HEK293 (cell line): ENCODE data around the gene BAG5.

Experiments
- CTCF ChIA-PET: fragments of 350-600 bp; formaldehyde crosslinking; extraction: SDS; loops from one replicate; lab custom pipeline; 2021; ENCODE audit warnings: antibody characterized with exemption; lab: Yijun Ruan, JAX
- POLR2A ChIA-PET: fragments of 300-600 bp; formaldehyde crosslinking; extraction: SDS; loops from one replicate; lab custom pipeline; 2020; ENCODE audit warnings: antibody characterized with exemption, inconsistent platforms; lab: Yijun Ruan, JAX
- H3K27ac ChIP-seq: fragments of 200-500 bp; sonication (Bioruptor generic); 2 replicates; pipeline ENCODE4 v1.5.1; 2014; ENCODE audit warnings: low read depth, low read length, control low read depth, inconsistent platforms; ENCODE audit errors: extremely low read depth
- H3K36me3 ChIP-seq, 2 experiments: fragments of 200-500 bp in 1 of 2; sonication (Bioruptor generic) in 1 of 2; 1 replicate in 1 of 2; 2 replicates in 1 of 2; pipeline ENCODE4 v1.5.1; 2014 to 2017; ENCODE audit warnings: inconsistent platforms in 2 of 2, low read length in 2 of 2; ENCODE audit not compliant: control insufficient read depth in 2 of 2, insufficient read depth in 1 of 2
- H3K4me1 ChIP-seq: fragments of 200-500 bp; sonication (Bioruptor generic); 2 replicates; pipeline ENCODE4 v1.5.1; 2014; ENCODE audit warnings: mild to moderate bottlenecking, low read length, inconsistent platforms; ENCODE audit not compliant: control insufficient read depth, insufficient read depth
- H3K4me3 ChIP-seq: 2 replicates; pipeline ENCODE4 v1.5.1; 2011; ENCODE audit warnings: low read depth, mild to moderate bottlenecking, control low read depth, low read length, moderate library complexity
- H3K9me3 ChIP-seq: fragments of 200-500 bp; sonication (Bioruptor generic); 2 replicates; pipeline ENCODE4 v1.5.1; 2014; ENCODE audit warnings: low read depth, low read length, inconsistent platforms; ENCODE audit not compliant: control insufficient read depth, insufficient read depth
- BCL11A ChIP-seq: fragments of 450-650 bp; formaldehyde crosslinking; IDR thresholded peaks from 2 replicates; pipeline ENCODE4 v1.5.1; 2016; ENCODE audit warnings: low read depth, missing biosample characterization, missing genetic modification characterization
- EGR2 ChIP-seq: fragments of 450-650 bp; formaldehyde crosslinking; IDR thresholded peaks from 2 replicates; pipeline ENCODE4 v1.5.1; 2016; ENCODE audit warnings: low read depth, missing biosample characterization, missing genetic modification characterization
- KLF1 ChIP-seq: fragments of 450-650 bp; formaldehyde crosslinking; IDR thresholded peaks from 2 replicates; pipeline ENCODE4 v1.5.1; 2016; ENCODE audit warnings: missing biosample characterization, missing genetic modification characterization
- MEIS1 ChIP-seq: sonication (generic); formaldehyde crosslinking; IDR thresholded peaks from 2 replicates; pipeline ENCODE4 v1.8.1; 2022; ENCODE audit warnings: missing genetic modification reagents, mild to moderate bottlenecking, borderline replicate concordance
- RBAK ChIP-seq: fragments of 450-650 bp; formaldehyde crosslinking; IDR thresholded peaks from 2 replicates; pipeline ENCODE4 v1.5.1; 2016; ENCODE audit warnings: missing biosample characterization, missing genetic modification characterization
- ZFHX2 ChIP-seq: fragments of 450-650 bp; formaldehyde crosslinking; conservative IDR thresholded peaks from 2 replicates; pipeline ENCODE4 v1.5.1; 2016; ENCODE audit warnings: missing biosample characterization, missing genetic modification characterization
- ZNF16 ChIP-seq: fragments of 450-650 bp; formaldehyde crosslinking; IDR thresholded peaks from 2 replicates; pipeline ENCODE4 v1.5.1; 2016; ENCODE audit warnings: low read depth, missing biosample characterization, missing genetic modification characterization
- ZNF184 ChIP-seq: fragments of 450-650 bp; IDR thresholded peaks from 2 replicates; pipeline ENCODE4 v1.5.1; 2018; ENCODE audit warnings: missing biosample characterization, mild to moderate bottlenecking, missing genetic modification characterization
- ZNF341 ChIP-seq: fragments of 450-650 bp; formaldehyde crosslinking; IDR thresholded peaks from 2 replicates; pipeline ENCODE4; 2016; ENCODE audit warnings: low read depth, missing biosample characterization, missing genetic modification characterization
- ZNF354C ChIP-seq: fragments of 450-650 bp; formaldehyde crosslinking; IDR thresholded peaks from 2 replicates; pipeline ENCODE4 v1.5.1; 2016; ENCODE audit warnings: missing biosample characterization, missing genetic modification characterization, low read depth, borderline replicate concordance
- ZNF529 ChIP-seq: fragments of 450-650 bp; formaldehyde crosslinking; IDR thresholded peaks from 2 replicates; pipeline ENCODE4 v1.5.1; 2017; ENCODE audit warnings: missing genetic modification characterization, missing biosample characterization; ENCODE audit not compliant: insufficient replicate concordance
- TF ChIP-seq, protein P1 (sequence below): fragments of 450-650 bp; formaldehyde crosslinking; IDR thresholded peaks from 2 replicates; pipeline ENCODE4 v1.5.1; 2016; ENCODE audit warnings: missing biosample characterization, missing genetic modification characterization
- TF ChIP-seq, protein P2 (sequence below): fragments of 450-650 bp; formaldehyde crosslinking; IDR thresholded peaks from 2 replicates; pipeline ENCODE4 v1.5.1; 2016; ENCODE audit warnings: missing biosample characterization, missing genetic modification characterization, borderline replicate concordance

BAG5 gene

DNA sequence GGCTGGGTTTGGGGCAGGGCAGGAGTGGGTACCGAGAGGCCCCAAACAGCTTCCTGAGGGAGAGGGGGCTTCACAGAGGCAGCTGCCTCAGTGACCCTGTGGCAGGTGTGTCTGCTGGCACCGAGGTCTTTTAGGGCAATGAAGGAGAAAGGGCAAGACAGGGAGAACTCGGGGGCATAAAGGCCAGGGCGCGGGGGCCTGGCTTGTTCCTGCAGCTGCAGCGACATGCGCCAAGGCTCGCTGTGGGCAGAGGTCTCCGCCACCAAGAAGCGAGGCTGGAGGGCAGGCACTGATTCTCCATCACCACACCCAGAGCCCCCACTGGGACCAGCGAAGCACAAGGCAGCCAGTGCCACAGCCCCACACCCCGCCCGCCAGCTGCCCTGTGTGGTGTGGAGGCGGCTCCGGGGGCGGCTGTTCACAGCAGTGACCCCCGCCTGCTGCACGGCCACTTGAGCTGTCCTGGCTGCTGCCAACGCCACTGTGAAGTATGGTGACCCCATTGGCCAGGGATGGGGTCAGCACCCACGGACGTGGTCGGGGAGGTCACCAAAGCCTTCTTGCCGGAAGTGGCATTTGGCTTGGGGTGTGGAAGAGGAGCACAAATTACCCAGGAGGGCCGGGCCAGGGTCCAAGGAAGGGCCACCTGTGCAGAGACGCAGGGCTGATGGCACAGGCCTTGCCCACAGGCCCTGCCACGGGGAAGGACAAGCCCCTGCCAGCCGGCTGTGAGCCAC lies 16.4 kb downstream of the BAG5 start:
- Histone ChIP-seq H3K4me1 (no peaks in the 10 kb centered on the region; the same call in 1 of the 2 replicates), H3K9me3 (no peaks in the 10 kb centered on the region), H3K4me3 (no peak overlapping the region), H3K36me3 (no peaks in the 10 kb centered on the region), H3K27ac (no peak overlapping the region)
- ChIA-PET POLR2A (interaction anchor here (1.2 to 2.4 kb wide), 2 partner anchors 24 to 28 kb away, joined by 5 to 12 read pairs; partner anchors contain the start of gene CKB), CTCF (interaction anchor here (0.6 to 6.0 kb wide), 14 partner anchors 8 to 1627 kb away, joined by 3 to 48 read pairs (median 4); partner anchors contain the start of gene BAG5)
- TF ChIP-seq EGR2, result peak; percentile 84
- no peak for TF ChIP-seq ZNF529 (tag by site-specific recombination)
- no peak for TF ChIP-seq ZNF341 (tag by site-specific recombination)
- TF ChIP-seq BCL11A (tag by site-specific recombination), result peak; percentile 34; the same call in 1 of the 2 replicates
- TF ChIP-seq, protein P1, sequence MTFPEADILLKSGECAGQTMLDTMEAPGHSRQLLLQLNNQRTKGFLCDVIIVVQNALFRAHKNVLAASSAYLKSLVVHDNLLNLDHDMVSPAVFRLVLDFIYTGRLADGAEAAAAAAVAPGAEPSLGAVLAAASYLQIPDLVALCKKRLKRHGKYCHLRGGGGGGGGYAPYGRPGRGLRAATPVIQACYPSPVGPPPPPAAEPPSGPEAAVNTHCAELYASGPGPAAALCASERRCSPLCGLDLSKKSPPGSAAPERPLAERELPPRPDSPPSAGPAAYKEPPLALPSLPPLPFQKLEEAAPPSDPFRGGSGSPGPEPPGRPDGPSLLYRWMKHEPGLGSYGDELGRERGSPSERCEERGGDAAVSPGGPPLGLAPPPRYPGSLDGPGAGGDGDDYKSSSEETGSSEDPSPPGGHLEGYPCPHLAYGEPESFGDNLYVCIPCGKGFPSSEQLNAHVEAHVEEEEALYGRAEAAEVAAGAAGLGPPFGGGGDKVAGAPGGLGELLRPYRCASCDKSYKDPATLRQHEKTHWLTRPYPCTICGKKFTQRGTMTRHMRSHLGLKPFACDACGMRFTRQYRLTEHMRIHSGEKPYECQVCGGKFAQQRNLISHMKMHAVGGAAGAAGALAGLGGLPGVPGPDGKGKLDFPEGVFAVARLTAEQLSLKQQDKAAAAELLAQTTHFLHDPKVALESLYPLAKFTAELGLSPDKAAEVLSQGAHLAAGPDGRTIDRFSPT (tag by site-specific recombination), result peak; percentile 35; the same call in 1 of the 2 replicates
- TF ChIP-seq ZNF184 (tag by site-specific recombination), result no peak
- TF ChIP-seq KLF1 (tag by site-specific recombination), result peak; percentile 53; the same call in 1 of the 2 replicates
- peak; percentile 94 for TF ChIP-seq ZFHX2 (tag by site-specific recombination)
- TF ChIP-seq RBAK (tag by site-specific recombination), result no peak

DNA sequence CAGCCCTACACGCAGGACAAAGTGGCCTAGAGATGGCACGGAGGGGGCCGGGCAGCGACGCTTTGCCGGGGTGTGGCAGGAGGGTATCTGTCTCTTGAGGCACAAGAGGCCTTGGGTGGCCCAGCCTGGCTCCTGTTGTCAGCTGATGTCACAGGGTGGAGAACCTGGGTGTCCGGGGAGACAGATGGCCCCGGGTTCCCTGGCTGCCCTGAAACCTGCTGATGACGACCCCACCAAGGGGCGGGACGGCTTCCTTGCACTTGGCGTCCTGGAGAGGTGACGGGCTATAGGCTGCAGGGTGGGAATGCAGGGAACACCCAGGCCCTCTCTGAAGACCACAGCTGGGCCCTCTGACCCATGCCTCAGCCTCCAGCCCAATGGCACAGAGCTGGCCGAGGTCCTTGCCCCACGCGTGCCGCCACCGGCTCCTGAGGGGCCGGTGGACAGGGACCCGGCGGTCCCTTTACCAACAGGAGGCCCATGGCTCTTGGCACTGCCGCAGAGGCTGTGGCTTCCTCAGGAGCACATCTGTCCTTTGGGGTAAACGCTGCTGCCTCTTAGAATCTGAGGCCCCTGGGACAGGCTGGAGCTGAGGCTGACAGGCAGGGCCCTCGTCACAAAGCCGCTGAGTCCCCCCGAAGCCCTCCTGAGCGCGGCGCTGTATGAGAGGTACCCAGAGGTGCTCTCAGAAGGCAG lies 17.1 kb downstream of the BAG5 start:
- no peak overlapping the region for H3K27ac ChIP-seq
- H3K9me3 ChIP-seq, result no peaks in the 10 kb centered on the region
- no peak overlapping the region for H3K4me3 ChIP-seq
- H3K4me1 ChIP-seq, result 0 out of 2 replicates have a peak, but pooled peaks cover 3% of the 10 kb centered on the region
- no peak for TF ChIP-seq ZNF354C (tag by site-specific recombination)
- TF ChIP-seq, protein P2, sequence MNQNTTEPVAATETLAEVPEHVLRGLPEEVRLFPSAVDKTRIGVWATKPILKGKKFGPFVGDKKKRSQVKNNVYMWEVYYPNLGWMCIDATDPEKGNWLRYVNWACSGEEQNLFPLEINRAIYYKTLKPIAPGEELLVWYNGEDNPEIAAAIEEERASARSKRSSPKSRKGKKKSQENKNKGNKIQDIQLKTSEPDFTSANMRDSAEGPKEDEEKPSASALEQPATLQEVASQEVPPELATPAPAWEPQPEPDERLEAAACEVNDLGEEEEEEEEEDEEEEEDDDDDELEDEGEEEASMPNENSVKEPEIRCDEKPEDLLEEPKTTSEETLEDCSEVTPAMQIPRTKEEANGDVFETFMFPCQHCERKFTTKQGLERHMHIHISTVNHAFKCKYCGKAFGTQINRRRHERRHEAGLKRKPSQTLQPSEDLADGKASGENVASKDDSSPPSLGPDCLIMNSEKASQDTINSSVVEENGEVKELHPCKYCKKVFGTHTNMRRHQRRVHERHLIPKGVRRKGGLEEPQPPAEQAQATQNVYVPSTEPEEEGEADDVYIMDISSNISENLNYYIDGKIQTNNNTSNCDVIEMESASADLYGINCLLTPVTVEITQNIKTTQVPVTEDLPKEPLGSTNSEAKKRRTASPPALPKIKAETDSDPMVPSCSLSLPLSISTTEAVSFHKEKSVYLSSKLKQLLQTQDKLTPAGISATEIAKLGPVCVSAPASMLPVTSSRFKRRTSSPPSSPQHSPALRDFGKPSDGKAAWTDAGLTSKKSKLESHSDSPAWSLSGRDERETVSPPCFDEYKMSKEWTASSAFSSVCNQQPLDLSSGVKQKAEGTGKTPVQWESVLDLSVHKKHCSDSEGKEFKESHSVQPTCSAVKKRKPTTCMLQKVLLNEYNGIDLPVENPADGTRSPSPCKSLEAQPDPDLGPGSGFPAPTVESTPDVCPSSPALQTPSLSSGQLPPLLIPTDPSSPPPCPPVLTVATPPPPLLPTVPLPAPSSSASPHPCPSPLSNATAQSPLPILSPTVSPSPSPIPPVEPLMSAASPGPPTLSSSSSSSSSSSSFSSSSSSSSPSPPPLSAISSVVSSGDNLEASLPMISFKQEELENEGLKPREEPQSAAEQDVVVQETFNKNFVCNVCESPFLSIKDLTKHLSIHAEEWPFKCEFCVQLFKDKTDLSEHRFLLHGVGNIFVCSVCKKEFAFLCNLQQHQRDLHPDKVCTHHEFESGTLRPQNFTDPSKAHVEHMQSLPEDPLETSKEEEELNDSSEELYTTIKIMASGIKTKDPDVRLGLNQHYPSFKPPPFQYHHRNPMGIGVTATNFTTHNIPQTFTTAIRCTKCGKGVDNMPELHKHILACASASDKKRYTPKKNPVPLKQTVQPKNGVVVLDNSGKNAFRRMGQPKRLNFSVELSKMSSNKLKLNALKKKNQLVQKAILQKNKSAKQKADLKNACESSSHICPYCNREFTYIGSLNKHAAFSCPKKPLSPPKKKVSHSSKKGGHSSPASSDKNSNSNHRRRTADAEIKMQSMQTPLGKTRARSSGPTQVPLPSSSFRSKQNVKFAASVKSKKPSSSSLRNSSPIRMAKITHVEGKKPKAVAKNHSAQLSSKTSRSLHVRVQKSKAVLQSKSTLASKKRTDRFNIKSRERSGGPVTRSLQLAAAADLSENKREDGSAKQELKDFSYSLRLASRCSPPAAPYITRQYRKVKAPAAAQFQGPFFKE (tag by site-specific recombination), result no peak
- no peak for TF ChIP-seq MEIS1 (CRISPR knock-in tag)
- no peak for TF ChIP-seq ZNF16
- H3K36me3 ChIP-seq, result no peaks in the 10 kb centered on the region
- POLR2A ChIA-PET, result interaction anchor here (1.2 to 2.4 kb wide), 2 partner anchors 23 to 27 kb away, joined by 5 to 12 read pairs; partner anchors contain the start of gene CKB
- CTCF ChIA-PET, result interaction anchor here (0.6 to 6.0 kb wide), 11 partner anchors 9 to 585 kb away, joined by 3 to 48 read pairs (median 4); no protein-coding TSS in a partner anchor
